Spinal cord (tissue), 10 donors: ENCODE results near the gene NLRP9. TPM values are rescaled to one million over a fixed set of nuclear protein-coding genes. Genes with fewer than 3 reads are reported as not detected.

Experiments
- DNase-seq, 6 donors: peaks; one replicate each; pipeline versions ENCODE4 v3.0.0 to v3.0.0-alpha.2; 2013 to 2015; ENCODE audit warnings: low spot score in 6 of 6, low read depth in 4 of 6
- H3K27ac ChIP-seq: one replicate; pipeline ENCODE4 v1.5.1; 2013; ENCODE audit warnings: low read depth, low read length, control low read depth
- H3K27me3 ChIP-seq: one replicate; pipeline ENCODE4 v1.6.1; 2013; ENCODE audit warnings: low read length; ENCODE audit not compliant: control insufficient read depth, insufficient read depth
- H3K36me3 ChIP-seq: one replicate; pipeline ENCODE4 v1.6.1; 2013; ENCODE audit warnings: low read length; ENCODE audit not compliant: control insufficient read depth, insufficient read depth
- H3K4me1 ChIP-seq: one replicate; pipeline ENCODE4 v1.6.1; 2013; ENCODE audit warnings: low read length; ENCODE audit not compliant: control insufficient read depth, insufficient read depth
- H3K4me3 ChIP-seq: one replicate; pipeline ENCODE4 v1.5.1; 2013; ENCODE audit warnings: low read depth, low read length, control low read depth
- H3K9me3 ChIP-seq: one replicate; pipeline ENCODE4 v1.6.1; 2013; ENCODE audit warnings: low read length; ENCODE audit not compliant: control insufficient read depth, insufficient read depth
- WGBS: methylation state at CpG from one replicate; pipeline ENCODE4 v1.1.5; 2013; ENCODE audit warnings: missing lambda C conversion rate; ENCODE audit not compliant: insufficient coverage; 5-methylcytosine and 5-hydroxymethylcytosine counted together
- polyA plus RNA-seq, 2 donors: library from polyadenylated mRNA; unstranded; fragments of 120-200 nt; gene quantifications; one replicate each; pipeline ENCODE4 v1.2.1, GENCODE V29; 2013; ENCODE audit not compliant: insufficient read length in 2 of 2
- total RNA-seq, 2 donors: library from RNA; depleted of rRNA in 1 of 2; stranded (reverse); fragments of 120-200 nt in 1 of 2; fragments of >200 nt in 1 of 2; gene quantifications; one replicate each; pipeline versions ENCODE4 v1.2.3 to v1.2.4, GENCODE V29; 2013 to 2014
- donor health status: healthy.

The NLRP9 gene
- total and polyA plus RNA-seq, 4 donors: 0.08 TPM; not detected in 3

DNA sequence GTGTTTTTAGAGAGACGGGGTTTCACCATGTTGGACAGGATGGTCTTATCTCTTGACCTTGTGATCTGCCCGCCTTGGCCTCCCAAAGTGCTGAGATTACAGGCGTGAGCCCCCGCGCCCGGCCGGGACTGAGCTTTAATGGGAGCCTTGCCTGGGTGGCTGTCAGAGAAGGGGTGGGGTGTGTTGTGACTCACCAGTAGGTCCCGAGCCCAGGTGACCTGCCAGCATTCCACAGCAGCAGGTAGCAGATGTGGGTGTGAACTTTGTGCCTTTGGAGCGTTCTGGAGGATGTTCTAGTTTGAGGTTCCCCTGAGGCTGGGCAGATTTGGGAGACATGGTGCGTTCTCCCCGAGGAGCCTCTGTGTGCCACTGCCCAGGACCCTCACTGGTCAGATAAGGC, 70.2 kb downstream of the NLRP9 start:
- Histone ChIP-seq H3K27me3 (no peaks in the 10 kb centered on the region), H3K4me3 (no peak overlapping the region), H3K36me3 (peaks cover 87% of the 10 kb centered on the region), H3K27ac (no peak overlapping the region), H3K9me3 (no peaks in the 10 kb centered on the region), H3K4me1 (peaks cover 3% of the 10 kb centered on the region)
- 93% methylated on average over 11 of the region's 11 CpGs for WGBS
- no peak for DNase-seq

- WGBS: 89% methylated on average over 10 of the region's 12 CpGs
- Histone ChIP-seq H3K36me3 (peaks cover 89% of the 10 kb centered on the region), H3K27me3 (no peaks in the 10 kb centered on the region), H3K4me3 (no peak overlapping the region), H3K4me1 (peaks cover 3% of the 10 kb centered on the region), H3K27ac (no peak overlapping the region), H3K9me3 (no peaks in the 10 kb centered on the region)
- no peak for DNase-seq
These were observed 70.7 kb downstream of the NLRP9 start for GRCh38 chr19:55667511-55667910.

DNA sequence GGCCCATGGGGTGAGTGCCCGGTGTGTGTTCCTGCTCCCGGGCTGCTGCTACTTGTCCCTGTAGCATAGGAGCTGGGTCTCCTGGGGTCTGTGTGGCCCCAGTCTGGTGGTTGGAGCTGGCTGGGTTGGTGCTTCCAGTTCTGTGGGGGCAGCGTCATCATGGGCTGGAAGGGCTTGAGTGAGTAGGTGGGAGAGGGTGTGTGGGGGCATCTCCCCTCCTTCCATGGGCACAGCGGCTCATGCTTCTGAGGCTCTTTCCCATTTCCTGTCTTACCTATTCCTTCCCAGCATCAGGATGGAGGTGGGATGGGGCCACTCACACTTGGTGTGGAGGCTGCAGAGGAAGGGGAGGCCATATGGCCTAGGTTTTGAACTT, 71.2 kb downstream of the NLRP9 start:
- Histone ChIP-seq H3K4me1 (peaks cover 3% of the 10 kb centered on the region), H3K36me3 (peaks cover 94% of the 10 kb centered on the region), H3K27ac (no peak overlapping the region), H3K4me3 (no peak overlapping the region), H3K27me3 (no peaks in the 10 kb centered on the region), H3K9me3 (no peaks in the 10 kb centered on the region)
- 93% methylated on average over 3 of the region's 4 CpGs for WGBS
- DNase-seq: no peak

GRCh38 chr19:55666343-55667005, 71.7 kb downstream of the NLRP9 start:
- Histone ChIP-seq H3K27ac (no peak overlapping the region), H3K36me3 (peaks cover 94% of the 10 kb centered on the region), H3K9me3 (no peaks in the 10 kb centered on the region), H3K4me1 (peaks cover 2% of the 10 kb centered on the region), H3K27me3 (no peaks in the 10 kb centered on the region), H3K4me3 (no peak overlapping the region)
- no peak for DNase-seq
- WGBS: 90% methylated on average over 12 of the region's 12 CpGs

DNA sequence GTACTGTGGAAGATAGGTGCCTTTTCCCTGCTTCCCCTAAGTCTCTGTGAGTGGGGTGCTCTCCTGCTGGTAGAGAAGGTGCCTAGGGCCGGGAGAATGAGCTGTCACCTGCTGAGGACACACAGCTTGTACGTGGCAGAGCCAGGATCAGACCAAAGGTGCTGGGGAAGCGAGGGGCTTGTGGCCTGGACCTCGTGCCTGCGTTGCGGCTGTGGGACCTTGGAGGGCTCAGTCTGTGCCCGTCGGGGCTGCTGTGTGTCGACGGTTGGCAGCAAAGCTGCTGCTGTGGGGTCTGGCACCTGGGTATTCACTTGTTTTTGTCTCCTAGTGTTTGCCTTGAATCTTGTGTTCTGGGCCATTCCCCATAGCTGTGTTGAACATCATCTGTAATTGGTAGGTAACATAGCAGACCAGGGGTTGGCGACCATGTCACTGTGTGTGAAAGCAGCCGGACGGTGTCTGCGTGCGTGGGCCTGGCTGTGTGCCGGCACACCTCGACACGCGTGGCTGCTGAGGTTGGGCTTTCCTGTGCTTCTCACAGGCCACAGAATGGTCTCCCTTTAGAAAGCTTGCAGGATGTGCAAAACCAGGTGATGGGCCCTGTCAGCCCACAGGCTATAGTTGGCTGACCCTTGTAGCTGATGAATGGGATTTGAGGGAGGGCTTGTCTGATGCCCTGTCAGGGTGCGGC, 74.2 kb downstream of the NLRP9 start:
- peaks cover 9% of the 10 kb centered on the region for H3K4me1 ChIP-seq
- H3K9me3 ChIP-seq: no peaks in the 10 kb centered on the region
- H3K27me3 ChIP-seq: no peaks in the 10 kb centered on the region
- H3K36me3 ChIP-seq: peaks cover 94% of the 10 kb centered on the region
- 90% methylated on average over 20 of the region's 20 CpGs for WGBS
- no peak overlapping the region for H3K4me3 ChIP-seq
- no peak for DNase-seq
- H3K27ac ChIP-seq: no peak overlapping the region

- Histone ChIP-seq H3K27ac (no peak overlapping the region), H3K4me1 (peaks cover 26% of the 10 kb centered on the region), H3K36me3 (peaks cover 84% of the 10 kb centered on the region), H3K4me3 (no peak overlapping the region), H3K27me3 (no peaks in the 10 kb centered on the region), H3K9me3 (no peaks in the 10 kb centered on the region)
- no peak for DNase-seq
- 67% methylated on average over 7 of the region's 7 CpGs for WGBS
These were observed 76.4 kb downstream of the NLRP9 start for GRCh38 chr19:55661826-55662225.

DNA sequence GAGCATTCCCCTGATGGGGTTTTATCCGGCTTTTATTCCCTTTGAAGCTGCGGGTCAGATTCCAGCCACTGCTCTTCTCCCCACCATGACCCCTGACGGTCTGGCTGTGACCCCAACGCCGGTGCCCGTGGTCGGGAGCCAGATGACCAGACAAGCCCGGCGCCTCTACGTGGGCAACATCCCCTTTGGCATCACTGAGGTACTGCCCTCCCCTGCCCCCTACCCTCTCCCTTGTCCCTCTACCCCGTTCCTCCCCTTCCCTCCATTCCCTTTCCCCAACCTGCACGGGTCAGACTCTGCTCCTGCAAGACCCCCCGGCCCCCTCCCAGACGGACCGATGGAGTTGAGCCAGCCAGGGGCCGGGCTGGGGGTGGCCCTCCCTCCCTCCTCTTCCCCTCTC, 77.2 kb downstream of the NLRP9 start:
- Histone ChIP-seq H3K4me3 (no peak overlapping the region), H3K4me1 (peaks cover 26% of the 10 kb centered on the region), H3K27ac (no peak overlapping the region), H3K9me3 (no peaks in the 10 kb centered on the region), H3K27me3 (no peaks in the 10 kb centered on the region), H3K36me3 (peaks cover 76% of the 10 kb centered on the region)
- 81% methylated on average over 14 of the region's 16 CpGs for WGBS
- DNase-seq: no peak

- H3K9me3 ChIP-seq: no peaks in the 10 kb centered on the region
- H3K4me3 ChIP-seq: no peak overlapping the region
- H3K4me1 ChIP-seq: peaks cover 26% of the 10 kb centered on the region
- no peaks in the 10 kb centered on the region for H3K27me3 ChIP-seq
- peaks cover 70% of the 10 kb centered on the region for H3K36me3 ChIP-seq
- H3K27ac ChIP-seq: no peak overlapping the region
- 95% methylated on average over 5 of the region's 12 CpGs for WGBS
- no peak for DNase-seq
These were observed 77.8 kb downstream of the NLRP9 start for GRCh38 chr19:55660404-55660803.

- peaks cover 69% of the 10 kb centered on the region for H3K36me3 ChIP-seq
- 76% methylated on average over 2 of the region's 9 CpGs for WGBS
- peaks cover 26% of the 10 kb centered on the region for H3K4me1 ChIP-seq
- H3K4me3 ChIP-seq: no peak overlapping the region
- H3K27ac ChIP-seq: no peak overlapping the region
- H3K9me3 ChIP-seq: no peaks in the 10 kb centered on the region
- DNase-seq: no peak
- H3K27me3 ChIP-seq: no peaks in the 10 kb centered on the region
These were observed 78.4 kb downstream of the NLRP9 start for GRCh38 chr19:55659822-55660221.

DNA sequence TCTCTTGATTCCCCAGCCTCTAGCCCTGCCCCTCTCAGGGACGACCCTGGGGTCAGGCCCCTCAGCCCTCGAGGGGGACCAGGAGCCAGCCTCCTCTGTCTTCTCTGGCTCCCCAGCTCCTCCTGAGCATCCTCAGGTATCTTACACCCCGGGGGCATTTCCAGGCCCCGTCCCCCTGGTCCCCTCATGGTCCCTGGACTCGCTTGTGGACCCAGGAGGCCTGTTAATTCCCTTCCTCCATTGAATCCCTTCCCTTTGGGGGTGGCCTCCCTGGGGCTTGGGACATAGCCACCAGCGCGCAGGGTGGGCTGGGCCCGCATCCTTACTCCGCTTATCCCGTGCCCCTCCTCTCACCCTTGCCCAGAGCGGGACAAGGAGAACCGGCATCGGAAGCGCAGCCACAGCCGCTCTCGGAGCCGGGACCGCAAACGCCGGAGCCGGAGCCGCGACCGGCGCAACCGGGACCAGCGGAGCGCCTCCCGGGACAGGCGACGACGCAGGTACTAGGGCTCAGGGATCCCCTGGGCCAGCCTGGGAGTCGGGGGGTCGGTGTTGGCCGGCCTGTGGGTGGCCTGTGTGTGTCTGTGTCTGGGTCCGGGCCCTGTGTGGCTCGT, 79.2 kb downstream of the NLRP9 start:
- Histone ChIP-seq H3K4me1 (peaks cover 26% of the 10 kb centered on the region), H3K27me3 (no peaks in the 10 kb centered on the region), H3K36me3 (peaks cover 61% of the 10 kb centered on the region), H3K27ac (no peak overlapping the region), H3K4me3 (no peak overlapping the region), H3K9me3 (no peaks in the 10 kb centered on the region)
- DNase-seq: no peak
- 92% methylated on average over 36 of the region's 37 CpGs for WGBS
